GM12878 (cell line): ENCODE results near the gene OR2W3. TPM values are rescaled to one million over a fixed set of nuclear protein-coding genes. Genes with fewer than 3 reads are reported as not detected.

ENCODE experiments used
- ATAC-seq: fragments of 200-7000 bp; cut with Tn5 transposase; 3 replicates; pipeline ENCODE4 v1.9.1; 2020; ENCODE audit warnings: mild to moderate bottlenecking, moderate library complexity
- BruUV-seq: library from RNA; stranded (reverse); fragments of 400-500 nt; replicated peaks from 2 replicates; lab custom pipeline; 2021; lab: Mats Ljungman, UMichigan
- CTCF ChIA-PET: fragments of 300-600 bp; sonication (Branson Sonifier 250); formaldehyde crosslinking; extraction: SDS; loops from one replicate; lab custom pipeline; 2021; ENCODE audit warnings: inconsistent platforms; lab: Yijun Ruan, JAX
- POLR2A ChIA-PET: fragments of 350-600 bp; formaldehyde crosslinking; extraction: SDS; loops from one replicate; lab custom pipeline; 2021; ENCODE audit warnings: inconsistent platforms; lab: Charles Lee
- RAD21 ChIA-PET: fragments of 300-600 bp; sonication (Branson Sonifier 250); formaldehyde crosslinking; loops from one replicate; lab custom pipeline; 2023; ENCODE audit warnings: antibody characterized with exemption; ENCODE audit not compliant: unreplicated experiment; lab: Charles Lee
- SMC1A ChIA-PET: fragments of 300-600 bp; sonication (Branson Sonifier 250); formaldehyde crosslinking; loops from one replicate; lab custom pipeline; 2023; ENCODE audit not compliant: unreplicated experiment, uncharacterized antibody; lab: Charles Lee
- DNase-seq: peaks from one replicate; pipeline ENCODE4 v3.0.0-alpha.2; 2011; ENCODE audit warnings: low read depth, low spot score
- FAIRE-seq: peaks from 3 replicates; lab custom pipeline; 2011; peaks lifted over from hg19 to GRCh38; lab: Jason Lieb, UNC
- H2AFZ ChIP-seq: 2 replicates; pipeline ENCODE4 v1.6.0; 2011; ENCODE audit warnings: low read depth, low read length, control low read depth; ENCODE audit not compliant: control insufficient read depth
- H3K27ac ChIP-seq: 2 replicates; pipeline ENCODE4 v1.5.1; 2011; ENCODE audit warnings: control low read depth; ENCODE audit not compliant: control insufficient read depth, insufficient read depth
- H3K27me3 ChIP-seq, 2 experiments: replicated peaks in 1 of 2; 2 replicates each; pipeline versions ENCODE4 v1.6.0 to v1.6.1; 2011; ENCODE audit warnings: low read length in 1 of 2; ENCODE audit not compliant: control insufficient read depth in 2 of 2, insufficient read depth in 2 of 2
- H3K36me3 ChIP-seq, 2 experiments: 2 replicates each; pipeline ENCODE4 v1.5.1; 2011; ENCODE audit warnings: low read length in 1 of 2; ENCODE audit not compliant: control insufficient read depth in 2 of 2, insufficient read depth in 2 of 2
- H3K4me1 ChIP-seq: 2 replicates; pipeline ENCODE4 v1.6.1; 2011; ENCODE audit warnings: mild to moderate bottlenecking, low read length, moderate library complexity, mixed read lengths; ENCODE audit not compliant: control insufficient read depth, insufficient read depth
- H3K4me2 ChIP-seq: 2 replicates; pipeline ENCODE4 v1.6.0; 2011; ENCODE audit warnings: control low read depth; ENCODE audit not compliant: control insufficient read depth, insufficient read depth
- H3K4me3 ChIP-seq: fragments of 200-600 bp; sonication (generic); 2 replicates; pipeline ENCODE4 v1.5.1; 2016
- H3K79me2 ChIP-seq: 2 replicates; pipeline ENCODE4 v1.6.0; 2011; ENCODE audit warnings: low read length; ENCODE audit not compliant: control insufficient read depth, insufficient read depth
- H3K9ac ChIP-seq: 2 replicates; pipeline ENCODE4 v1.8.0; 2011; ENCODE audit warnings: low read length, control low read depth, mixed read lengths; ENCODE audit not compliant: control insufficient read depth, insufficient read depth
- H3K9me3 ChIP-seq: replicated peaks from 3 replicates; pipeline ENCODE4 v1.5.1; 2011; ENCODE audit warnings: mild to moderate bottlenecking, low read length; ENCODE audit not compliant: control insufficient read depth, insufficient read depth
- H4K20me1 ChIP-seq: 2 replicates; pipeline ENCODE4 v1.6.0; 2011; ENCODE audit not compliant: control insufficient read depth, insufficient read depth
- ATF2 ChIP-seq: IDR thresholded peaks from 2 replicates; pipeline ENCODE4 v1.6.1; 2012; ENCODE audit warnings: low read length, inconsistent platforms
- CHD2 ChIP-seq: IDR thresholded peaks from 2 replicates; pipeline ENCODE4 v1.6.1; 2011; ENCODE audit warnings: low read depth, low read length, improper control_type of control experiment, borderline replicate concordance
- E2F8 ChIP-seq: fragments of 450-650 bp; IDR thresholded peaks from 2 replicates; pipeline ENCODE4 v1.6.1; 2018; ENCODE audit warnings: mild to moderate bottlenecking, low read depth, moderate library complexity; ENCODE audit not compliant: partially characterized antibody
- NFIC ChIP-seq: IDR thresholded peaks from 2 replicates; pipeline ENCODE4 v1.6.1; 2012; ENCODE audit warnings: low read depth, mild to moderate bottlenecking, inconsistent platforms, low read length, moderate library complexity
- NKRF ChIP-seq: fragments of 450-650 bp; conservative IDR thresholded peaks from 2 replicates; pipeline ENCODE4 v1.6.1; 2017; ENCODE audit warnings: mild to moderate bottlenecking, moderate library complexity
- PAX5 ChIP-seq: IDR thresholded peaks from 2 replicates; pipeline ENCODE4 v1.6.1; 2011; ENCODE audit warnings: low read depth, low read length, borderline replicate concordance
- RELB ChIP-seq: fragments of 450-650 bp; IDR thresholded peaks from 2 replicates; pipeline ENCODE4 v1.6.1; 2017; ENCODE audit warnings: low read depth, mild to moderate bottlenecking, moderate library complexity
- ZNF274 ChIP-seq: IDR thresholded peaks from one replicate; pipeline ENCODE4 v1.8.0; 2011; ENCODE audit not compliant: insufficient read length, insufficient read depth
- WGBS: methylation state at CpG from one replicate; pipeline ENCODE4 v1.1.6; 2016; ENCODE audit warnings: low lambda C conversion rate; ENCODE audit not compliant: insufficient replicate concordance, insufficient coverage; ENCODE audit errors: missing lambda C conversion rate; 5-methylcytosine and 5-hydroxymethylcytosine counted together
- in situ Hi-C: fragments of 300-500 bp; cut with MboI; formaldehyde crosslinking; loops from 9 replicates; pipeline ENCODE4 v1.14.3; 2018; ENCODE audit warnings: mixed read lengths
- intact Hi-C: fragments of 100-400 bp; cut with micrococcal nuclease; formaldehyde crosslinking; loops from one replicate; pipeline ENCODE4 v1.14.2; 2022; ENCODE audit not compliant: unreplicated experiment
- polyA plus RNA-seq, 11 experiments: library from polyadenylated mRNA; depleted of rRNA in 4 of 11; unstranded in 6 of 11; stranded (reverse) in 5 of 11; fragments of >200 nt; fragmentation: Nextera tagmentation in 4 of 11; fragmentation: Illumina TruSeq in 1 of 11; extraction: Ambion mirVana in 4 of 11; extraction: Trizol in 1 of 11; gene quantifications; 1 replicate in 1 of 11; 2 replicates in 10 of 11; pipeline versions ENCODE4 v1.2.1 to v1.2.3, GENCODE V29; 2011 to 2016; ENCODE audit warnings: inconsistent platforms in 2 of 11, missing spikeins in 2 of 11, low read depth in 1 of 11
- total RNA-seq, 4 experiments: library from RNA; depleted of rRNA in 3 of 4; stranded (reverse); fragments of >200 nt in 3 of 4; fragmentation: Illumina TruSeq in 1 of 4; extraction: Trizol in 1 of 4; gene quantifications; 2 replicates each; pipeline versions ENCODE4 v1.2.1 to v1.2.3, GENCODE V29; 2013 to 2021

Gene OR2W3
- total and polyA plus RNA-seq, 10 of the 15 experiments (the other 5 are each of a cell fraction or from before 2014, with no cell fraction given), result not detected

GRCh38 chr1:247905910-247906503 lies 10.6 kb downstream of the OR2W3 start (continued):
- TF ChIP-seq ATF2, result no peak
- TF ChIP-seq PAX5, result no peak
- no peak for TF ChIP-seq NKRF
- TF ChIP-seq RELB, result no peak

- Histone ChIP-seq H3K9ac (no peak overlapping the region), H3K4me2 (peak overlapping the region; percentile 42; the same call in 1 of the 2 replicates), H2AFZ (no peak overlapping the region), H3K79me2 (no peaks in the 10 kb centered on the region), H3K27ac (no peak overlapping the region), H3K9me3 (no peaks in the 10 kb centered on the region), H4K20me1 (no peaks in the 10 kb centered on the region), H3K4me3 (no peak overlapping the region), H3K27me3 (no peaks in the 10 kb centered on the region), H3K36me3 (no peaks in the 10 kb centered on the region), H3K4me1 (no peaks in the 10 kb centered on the region)
- ATAC-seq (no peak), FAIRE-seq (no peak), DNase-seq (no peak)
- ChIA-PET RAD21 (no interaction called here), POLR2A (no interaction called here), SMC1A (interaction anchor here (0.9 kb wide), 1 partner anchor 9 kb away, joined by 3 read pairs; no protein-coding TSS in a partner anchor), CTCF (interaction anchor here (1.0 kb wide), 1 partner anchor 39 kb away, joined by 3 read pairs; no protein-coding TSS in a partner anchor)
- WGBS, result 7% methylated on average over 7 of the region's 7 CpGs
- no TSS peak for BruUV-seq
- intact Hi-C loops, result no loop called here
- in situ Hi-C loops, result no loop called here
- TF ChIP-seq RELB (no peak), E2F8 (no peak), NFIC (no peak), CHD2 (no peak), ZNF274 (no peak)
Observed at GRCh38 chr1:247906504-247907047, 11.2 kb downstream of the OR2W3 start.
